Neural progenitor cell (in vitro differentiated cells): ENCODE data around the gene GPHB5. TPM values are rescaled to one million over a fixed set of nuclear protein-coding genes. Genes with fewer than 3 reads are reported as not detected.

Experiments used
- DNase-seq: peaks from one replicate; pipeline ENCODE4 v3.0.0-alpha.2; 2016; ENCODE audit warnings: low spot score
- H2AFZ ChIP-seq: fragments of 200-600 bp; sonication (generic); replicated peaks from 2 replicates; pipeline ENCODE4 v1.6.1; 2016; ENCODE audit warnings: antibody characterized with exemption
- H3F3A ChIP-seq: fragments of 200-600 bp; sonication (generic); 2 replicates; pipeline ENCODE4 v1.6.1; 2016; ENCODE audit warnings: antibody characterized with exemption, low read depth
- H3K27ac ChIP-seq: fragments of 200-600 bp; sonication (generic); 2 replicates; pipeline ENCODE4 v1.5.1; 2016; ENCODE audit warnings: mild to moderate bottlenecking
- H3K27me3 ChIP-seq: fragments of 200-600 bp; sonication (generic); 2 replicates; pipeline ENCODE4 v1.6.1; 2016; ENCODE audit warnings: mild to moderate bottlenecking, moderate library complexity
- H3K36me3 ChIP-seq: fragments of 200-600 bp; sonication (generic); 2 replicates; pipeline ENCODE4 v1.5.1; 2016
- H3K4me1 ChIP-seq: fragments of 200-600 bp; sonication (generic); 2 replicates; pipeline ENCODE4 v1.6.1; 2016; ENCODE audit warnings: mixed run types
- H3K4me2 ChIP-seq: fragments of 200-600 bp; sonication (generic); 2 replicates; pipeline ENCODE4 v1.6.1; 2016
- H3K4me3 ChIP-seq: fragments of 200-600 bp; sonication (generic); 2 replicates; pipeline ENCODE4 v1.5.1; 2016
- H3K79me2 ChIP-seq: fragments of 200-600 bp; sonication (generic); 2 replicates; pipeline ENCODE4 v1.6.1; 2016; ENCODE audit warnings: low read depth
- H3K9ac ChIP-seq: fragments of 200-600 bp; sonication (generic); 2 replicates; pipeline ENCODE4 v1.6.1; 2016
- H3K9me3 ChIP-seq: fragments of 200-600 bp; sonication (generic); 2 replicates; pipeline ENCODE4 v1.5.1; 2016; ENCODE audit warnings: low read depth
- H4K20me1 ChIP-seq: fragments of 200-600 bp; sonication (generic); 2 replicates; pipeline ENCODE4 v1.6.1; 2016; ENCODE audit warnings: low read depth
- H3K27ac Mint-ChIP-seq: 3 replicates; pipeline ENCODE4 v1.8.0; 2021; ENCODE audit warnings: mixed read lengths
- H3K27me3 Mint-ChIP-seq: 2 replicates; pipeline ENCODE4 v1.8.0; 2022; ENCODE audit warnings: low read depth, mild to moderate bottlenecking, inconsistent platforms, moderate library complexity, mixed read lengths; ENCODE audit not compliant: insufficient read depth
- H3K36me3 Mint-ChIP-seq: 3 replicates; pipeline ENCODE4 v1.8.0; 2021; ENCODE audit warnings: mixed read lengths
- H3K4me1 Mint-ChIP-seq: 3 replicates; pipeline ENCODE4 v1.8.0; 2021; ENCODE audit warnings: mixed read lengths
- H3K4me3 Mint-ChIP-seq: 3 replicates; pipeline ENCODE4 v1.8.0; 2021; ENCODE audit warnings: mild to moderate bottlenecking, moderate library complexity, mixed read lengths
- H3K9me3 Mint-ChIP-seq: 3 replicates; pipeline ENCODE4 v1.8.0; 2020; ENCODE audit warnings: mixed read lengths
- EZH2 ChIP-seq: fragments of 200-600 bp; sonication (generic); IDR thresholded peaks from 2 replicates; pipeline ENCODE4 v1.6.1; 2017; ENCODE audit warnings: antibody characterized with exemption, mild to moderate bottlenecking, moderate library complexity
- EZH2phosphoT487 ChIP-seq: fragments of 200-600 bp; sonication (generic); IDR thresholded peaks from 2 replicates; pipeline ENCODE4 v1.6.1; 2017; ENCODE audit warnings: antibody characterized with exemption
- total RNA-seq: library from RNA; depleted of rRNA; stranded (reverse); fragments of >200 nt; gene quantifications from 2 replicates; pipeline ENCODE4 v1.2.3, GENCODE V29; 2015; ENCODE audit warnings: low replicate concordance
- TF ChIP-seq, protein P1 (sequence below): fragments of 200-600 bp; sonication (generic); IDR thresholded peaks from 2 replicates; pipeline ENCODE4 v1.5.1; 2017; ENCODE audit warnings: antibody characterized with exemption, mild to moderate bottlenecking

The GPHB5 gene
- total RNA-seq, 1 donor from 2014 or later, result not detected

GRCh38 chr14:63328787-63329737 is 10.3 kb upstream of the GPHB5 start:
- no peak for DNase-seq
- Histone ChIP-seq H3K27ac (no peak overlapping the region), H3K9ac (no peak overlapping the region), H3K36me3 (no peaks in the 10 kb centered on the region), H2AFZ (no peak overlapping the region), H3K4me2 (no peak overlapping the region), H4K20me1 (no peaks in the 10 kb centered on the region), H3F3A (no peaks in the 10 kb centered on the region), H3K4me1 (peaks cover 3% of the 10 kb centered on the region), H3K9me3 (no peaks in the 10 kb centered on the region), H3K79me2 (no peaks in the 10 kb centered on the region), H3K4me3 (no peak overlapping the region), H3K27me3 (no peaks in the 10 kb centered on the region)
- Mint-ChIP-seq H3K36me3 (no peaks in the 10 kb centered on the region), H3K27me3 (no peaks in the 10 kb centered on the region), H3K27ac (no peak overlapping the region), H3K9me3 (no peaks in the 10 kb centered on the region), H3K4me3 (no peak overlapping the region), H3K4me1 (no peaks in the 10 kb centered on the region)
- TF ChIP-seq EZH2phosphoT487 (no peak), EZH2 (no peak)
- TF ChIP-seq, protein P1, sequence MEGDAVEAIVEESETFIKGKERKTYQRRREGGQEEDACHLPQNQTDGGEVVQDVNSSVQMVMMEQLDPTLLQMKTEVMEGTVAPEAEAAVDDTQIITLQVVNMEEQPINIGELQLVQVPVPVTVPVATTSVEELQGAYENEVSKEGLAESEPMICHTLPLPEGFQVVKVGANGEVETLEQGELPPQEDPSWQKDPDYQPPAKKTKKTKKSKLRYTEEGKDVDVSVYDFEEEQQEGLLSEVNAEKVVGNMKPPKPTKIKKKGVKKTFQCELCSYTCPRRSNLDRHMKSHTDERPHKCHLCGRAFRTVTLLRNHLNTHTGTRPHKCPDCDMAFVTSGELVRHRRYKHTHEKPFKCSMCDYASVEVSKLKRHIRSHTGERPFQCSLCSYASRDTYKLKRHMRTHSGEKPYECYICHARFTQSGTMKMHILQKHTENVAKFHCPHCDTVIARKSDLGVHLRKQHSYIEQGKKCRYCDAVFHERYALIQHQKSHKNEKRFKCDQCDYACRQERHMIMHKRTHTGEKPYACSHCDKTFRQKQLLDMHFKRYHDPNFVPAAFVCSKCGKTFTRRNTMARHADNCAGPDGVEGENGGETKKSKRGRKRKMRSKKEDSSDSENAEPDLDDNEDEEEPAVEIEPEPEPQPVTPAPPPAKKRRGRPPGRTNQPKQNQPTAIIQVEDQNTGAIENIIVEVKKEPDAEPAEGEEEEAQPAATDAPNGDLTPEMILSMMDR, result no peak

- H3K27ac ChIP-seq, result no peak overlapping the region
- Mint-ChIP-seq H3K27me3 (no peaks in the 10 kb centered on the region), H3K27ac (no peak overlapping the region), H3K4me3 (no peak overlapping the region), H3K36me3 (no peaks in the 10 kb centered on the region), H3K4me1 (no peaks in the 10 kb centered on the region), H3K9me3 (no peaks in the 10 kb centered on the region)
- H2AFZ ChIP-seq, result peak overlapping the region; percentile 12
- TF ChIP-seq EZH2, result no peak
- TF ChIP-seq EZH2phosphoT487, result no peak
- TF ChIP-seq, protein P1, result no peak
- H3K4me3 ChIP-seq, result no peak overlapping the region
- no peaks in the 10 kb centered on the region for H3K9me3 ChIP-seq
- no peak overlapping the region for H3K9ac ChIP-seq
- H3K4me1 ChIP-seq, result no peaks in the 10 kb centered on the region
- no peak overlapping the region for H3K4me2 ChIP-seq
- no peak for DNase-seq
- H3K79me2 ChIP-seq, result no peaks in the 10 kb centered on the region
- no peaks in the 10 kb centered on the region for H3F3A ChIP-seq
- H4K20me1 ChIP-seq, result no peaks in the 10 kb centered on the region
- no peaks in the 10 kb centered on the region for H3K27me3 ChIP-seq
- no peaks in the 10 kb centered on the region for H3K36me3 ChIP-seq
Observed at GRCh38 chr14:63326840-63327239, 8.1 kb upstream of the GPHB5 start.

DNA sequence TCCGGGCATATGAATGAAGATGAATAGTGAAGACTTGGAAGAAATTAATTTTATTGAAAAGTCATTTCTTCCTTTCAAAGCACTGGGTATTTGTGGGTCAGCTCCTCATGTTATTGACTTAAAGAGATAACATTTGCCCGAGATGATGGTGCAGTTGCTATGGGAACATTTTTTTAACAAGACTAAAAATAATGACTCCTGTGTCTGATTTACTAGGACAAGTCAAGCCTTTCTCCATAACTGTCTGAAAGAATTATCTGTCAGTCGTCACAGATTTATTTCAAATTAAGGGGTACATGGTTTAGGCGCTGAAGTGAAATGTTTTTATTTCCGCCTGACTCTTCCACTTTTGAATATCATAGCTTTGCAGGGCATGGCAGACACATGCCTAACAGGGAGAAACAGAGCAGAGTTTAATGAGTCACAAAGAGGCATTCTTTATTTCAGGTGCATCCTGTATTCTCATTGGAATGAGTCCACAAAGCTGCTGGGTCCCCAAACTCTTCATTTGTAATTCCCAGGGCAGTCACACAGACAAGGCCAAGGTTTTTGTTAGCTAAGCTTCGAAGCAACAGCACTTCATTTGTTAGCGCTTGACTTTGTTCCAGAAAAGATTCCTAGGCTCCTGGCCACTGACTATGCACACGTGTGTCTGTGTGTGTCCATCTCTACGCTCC is 4.3 kb upstream of the GPHB5 start:
- Histone ChIP-seq H4K20me1 (no peaks in the 10 kb centered on the region), H3K36me3 (no peaks in the 10 kb centered on the region), H3K9ac (no peak overlapping the region), H3K4me2 (no peak overlapping the region), H3K4me3 (no peak overlapping the region), H3K27me3 (no peaks in the 10 kb centered on the region), H3K79me2 (no peaks in the 10 kb centered on the region), H3K9me3 (no peaks in the 10 kb centered on the region), H2AFZ (no peak overlapping the region), H3K4me1 (peaks cover 5% of the 10 kb centered on the region), H3K27ac (no peak overlapping the region), H3F3A (no peaks in the 10 kb centered on the region)
- Mint-ChIP-seq H3K27ac (no peak overlapping the region), H3K4me1 (peaks cover 4% of the 10 kb centered on the region), H3K9me3 (no peaks in the 10 kb centered on the region), H3K36me3 (no peaks in the 10 kb centered on the region), H3K4me3 (no peak overlapping the region), H3K27me3 (peaks cover 2% of the 10 kb centered on the region)
- DNase-seq, result no peak
- TF ChIP-seq EZH2 (no peak), EZH2phosphoT487 (no peak)
- TF ChIP-seq, protein P1, result no peak
